Neural cell (in vitro differentiated cells): ENCODE data around the gene SCN3B. TPM values are rescaled to one million over a fixed set of nuclear protein-coding genes. Genes with fewer than 3 reads are reported as not detected.

Experiments used
- H2AFZ ChIP-seq: fragments of 200-600, 300-800 bp; sonication (generic), shearing (Covaris generic); 2 replicates; pipeline ENCODE4 v1.6.0; 2014; ENCODE audit warnings: low read depth, mild to moderate bottlenecking, antibody characterized with exemption, low read length, moderate library complexity
- H3F3A ChIP-seq: fragments of 200-600 bp; shearing (Covaris generic); 2 replicates; pipeline ENCODE4 v1.6.1; 2016; ENCODE audit warnings: mild to moderate bottlenecking, moderate library complexity, mixed read lengths, antibody characterized with exemption, low read length; ENCODE audit not compliant: insufficient read depth, poor library complexity, severe bottlenecking
- H3K27ac ChIP-seq: fragments of 200-600, 300-800 bp; sonication (generic), shearing (Covaris generic); 2 replicates; pipeline ENCODE4 v1.5.1; 2014; ENCODE audit warnings: mild to moderate bottlenecking, low read length, moderate library complexity
- H3K27me3 ChIP-seq: fragments of 300-800, 200-600 bp; sonication (generic), shearing (Covaris generic); 2 replicates; pipeline ENCODE4 v1.6.0; 2014; ENCODE audit warnings: mild to moderate bottlenecking, low read depth, low read length, moderate library complexity; ENCODE audit not compliant: insufficient read depth
- H3K36me3 ChIP-seq: fragments of 300-800, 200-600 bp; sonication (generic), shearing (Covaris generic); 2 replicates; pipeline ENCODE4 v1.5.1; 2014; ENCODE audit warnings: mild to moderate bottlenecking, antibody characterized with exemption, low read length, moderate library complexity; ENCODE audit not compliant: insufficient read depth
- H3K4me2 ChIP-seq: fragments of 300-800, 200-600 bp; sonication (generic), shearing (Covaris generic); 2 replicates; pipeline ENCODE4 v1.6.0; 2014; ENCODE audit warnings: mild to moderate bottlenecking, low read length
- H3K4me3 ChIP-seq: fragments of 300-800, 200-600 bp; sonication (generic), shearing (Covaris generic); 2 replicates; pipeline ENCODE4 v1.5.1; 2014; ENCODE audit warnings: mild to moderate bottlenecking, low read length, moderate library complexity
- H3K79me2 ChIP-seq: fragments of 200-600 bp; shearing (Covaris generic); replicated peaks from 2 replicates; pipeline ENCODE4 v1.6.0; 2014; ENCODE audit warnings: mild to moderate bottlenecking, low read length, moderate library complexity; ENCODE audit not compliant: insufficient read depth
- H3K9ac ChIP-seq: fragments of 300-800, 200-600 bp; sonication (generic), shearing (Covaris generic); 2 replicates; pipeline ENCODE4 v1.6.1; 2016; ENCODE audit warnings: mild to moderate bottlenecking, low read length, mixed read lengths
- H3K9me2 ChIP-seq: fragments of 200-600 bp; shearing (Covaris generic); 2 replicates; pipeline ENCODE4 v1.6.1; 2016; ENCODE audit warnings: mild to moderate bottlenecking, low read length, mixed read lengths; ENCODE audit not compliant: insufficient read depth
- H3K9me3 ChIP-seq: fragments of 200-600, 300-800 bp; sonication (generic), shearing (Covaris generic); 2 replicates; pipeline ENCODE4 v1.6.1; 2016; ENCODE audit warnings: mild to moderate bottlenecking, mixed run types, low read length, moderate library complexity, mixed read lengths
- H4K20me1 ChIP-seq: fragments of 200-600 bp; shearing (Covaris generic); 2 replicates; pipeline ENCODE4 v1.6.1; 2016; ENCODE audit warnings: mild to moderate bottlenecking, mixed run types; ENCODE audit not compliant: insufficient read depth
- EP300 ChIP-seq: fragments of 450-650 bp; conservative IDR thresholded peaks from 2 replicates; pipeline ENCODE4 v1.6.1; 2014; ENCODE audit warnings: antibody characterized with exemption, mild to moderate bottlenecking, moderate library complexity; ENCODE audit not compliant: poor library complexity, severe bottlenecking
- EZH2 ChIP-seq: fragments of 200-600, 300-800 bp; shearing (Covaris generic), sonication (generic); IDR thresholded peaks from 2 replicates; pipeline ENCODE4 v1.6.1; 2014; ENCODE audit warnings: antibody characterized with exemption, low read length, borderline replicate concordance, mild to moderate bottlenecking; ENCODE audit not compliant: insufficient read depth, poor library complexity, severe bottlenecking
- MXI1 ChIP-seq: fragments of 450-650 bp; conservative IDR thresholded peaks from 2 replicates; pipeline ENCODE4 v1.6.1; 2014; ENCODE audit warnings: antibody characterized with exemption, mild to moderate bottlenecking; ENCODE audit not compliant: poor library complexity, severe bottlenecking
- POLR2AphosphoS5 ChIP-seq: IDR thresholded peaks from 2 replicates; pipeline ENCODE4 v1.6.1; 2012
- RAD21 ChIP-seq: fragments of 450-650 bp; conservative IDR thresholded peaks from 2 replicates; pipeline ENCODE4 v1.6.1; 2014; ENCODE audit warnings: antibody characterized with exemption, mild to moderate bottlenecking, moderate library complexity
- REST ChIP-seq: IDR thresholded peaks from 2 replicates; pipeline ENCODE4 v1.6.1; 2012; ENCODE audit warnings: borderline replicate concordance
- SMC3 ChIP-seq: fragments of 450-650 bp; conservative IDR thresholded peaks from 2 replicates; pipeline ENCODE4 v1.6.1; 2014; ENCODE audit warnings: antibody characterized with exemption, mild to moderate bottlenecking, moderate library complexity; ENCODE audit not compliant: poor library complexity
- TAF1 ChIP-seq: IDR thresholded peaks from 2 replicates; pipeline ENCODE4 v1.6.1; 2012; ENCODE audit warnings: low read depth
- polyA plus RNA-seq: library from polyadenylated mRNA; depleted of rRNA; stranded (reverse); fragments of >200 nt; gene quantifications from 2 replicates; pipeline ENCODE4 v1.2.3, GENCODE V29; 2014
- TF ChIP-seq, protein P1 (sequence below): fragments of 450-650 bp; IDR thresholded peaks from 2 replicates; pipeline ENCODE4 v1.5.1; 2014; ENCODE audit warnings: antibody characterized with exemption, mild to moderate bottlenecking, moderate library complexity; ENCODE audit not compliant: poor library complexity, severe bottlenecking

Gene SCN3B
- polyA plus RNA-seq, 1 donor from 2014 or later = 42.1 TPM

GRCh38 chr11:123587044-123587443 lies 67.4 kb downstream of the SCN3B start:
- TF ChIP-seq EP300 (no peak), RAD21 (no peak), MXI1 (no peak), SMC3 (no peak), TAF1 (no peak), POLR2AphosphoS5 (no peak), REST (no peak), EZH2 (no peak)
- TF ChIP-seq, protein P1, sequence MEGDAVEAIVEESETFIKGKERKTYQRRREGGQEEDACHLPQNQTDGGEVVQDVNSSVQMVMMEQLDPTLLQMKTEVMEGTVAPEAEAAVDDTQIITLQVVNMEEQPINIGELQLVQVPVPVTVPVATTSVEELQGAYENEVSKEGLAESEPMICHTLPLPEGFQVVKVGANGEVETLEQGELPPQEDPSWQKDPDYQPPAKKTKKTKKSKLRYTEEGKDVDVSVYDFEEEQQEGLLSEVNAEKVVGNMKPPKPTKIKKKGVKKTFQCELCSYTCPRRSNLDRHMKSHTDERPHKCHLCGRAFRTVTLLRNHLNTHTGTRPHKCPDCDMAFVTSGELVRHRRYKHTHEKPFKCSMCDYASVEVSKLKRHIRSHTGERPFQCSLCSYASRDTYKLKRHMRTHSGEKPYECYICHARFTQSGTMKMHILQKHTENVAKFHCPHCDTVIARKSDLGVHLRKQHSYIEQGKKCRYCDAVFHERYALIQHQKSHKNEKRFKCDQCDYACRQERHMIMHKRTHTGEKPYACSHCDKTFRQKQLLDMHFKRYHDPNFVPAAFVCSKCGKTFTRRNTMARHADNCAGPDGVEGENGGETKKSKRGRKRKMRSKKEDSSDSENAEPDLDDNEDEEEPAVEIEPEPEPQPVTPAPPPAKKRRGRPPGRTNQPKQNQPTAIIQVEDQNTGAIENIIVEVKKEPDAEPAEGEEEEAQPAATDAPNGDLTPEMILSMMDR = no peak
- Histone ChIP-seq H3K27me3 (no peaks in the 10 kb centered on the region), H3K9me2 (no peaks in the 10 kb centered on the region), H3K9ac (no peak overlapping the region), H3K79me2 (no peaks in the 10 kb centered on the region), H3K36me3 (no peaks in the 10 kb centered on the region), H3K9me3 (no peaks in the 10 kb centered on the region), H3K27ac (no peak overlapping the region), H3K4me2 (no peak overlapping the region), H3K4me3 (no peak overlapping the region), H2AFZ (no peak overlapping the region), H3F3A (no peaks in the 10 kb centered on the region), H4K20me1 (no peaks in the 10 kb centered on the region)

GRCh38 chr11:123586568-123586967 lies 67.9 kb downstream of the SCN3B start:
- Histone ChIP-seq H3F3A (no peaks in the 10 kb centered on the region), H3K9ac (no peak overlapping the region), H3K79me2 (no peaks in the 10 kb centered on the region), H3K27me3 (no peaks in the 10 kb centered on the region), H3K36me3 (no peaks in the 10 kb centered on the region), H2AFZ (no peak overlapping the region), H3K27ac (no peak overlapping the region), H3K4me3 (no peak overlapping the region), H3K9me2 (no peaks in the 10 kb centered on the region), H3K9me3 (no peaks in the 10 kb centered on the region), H3K4me2 (no peak overlapping the region), H4K20me1 (no peaks in the 10 kb centered on the region)
- TF ChIP-seq SMC3 (no peak), MXI1 (no peak), POLR2AphosphoS5 (no peak), TAF1 (no peak), EP300 (no peak), RAD21 (no peak), REST (no peak), EZH2 (no peak)
- TF ChIP-seq, protein P1 = no peak
